B cell (primary cell): ENCODE results near the gene PDE6A. TPM values are rescaled to one million over a fixed set of nuclear protein-coding genes. Genes with fewer than 3 reads are reported as not detected.

ENCODE experiments used
- ATAC-seq: fragments of 200-7000 bp; cut with Tn5 transposase; one replicate; pipeline ENCODE4 v1.10.0; 2021; ENCODE audit warnings: low read depth, mild to moderate bottlenecking, moderate number of reproducible peaks, moderate library complexity
- CTCF ChIA-PET: fragments of 350-600 bp; sonication (Branson Sonifier 250); formaldehyde crosslinking; loops from one replicate; lab custom pipeline; 2021; ENCODE audit warnings: antibody characterized with exemption, inconsistent platforms; lab: Charles Lee
- POLR2A ChIA-PET: fragments of 350-600 bp; sonication (Branson Sonifier 250); formaldehyde crosslinking; loops from one replicate; lab custom pipeline; 2021; ENCODE audit warnings: antibody characterized with exemption; lab: Charles Lee
- DNase-seq: peaks from one replicate; pipeline ENCODE4 v3.0.0; 2013
- H2AFZ ChIP-seq: 2 replicates; pipeline ENCODE4 v1.6.1; 2012; ENCODE audit warnings: mild to moderate bottlenecking, low read depth, low read length; ENCODE audit not compliant: insufficient read depth, poor library complexity, severe bottlenecking
- H3K27ac ChIP-seq, 2 donors: 1 replicate in 1 of 2; 2 replicates in 1 of 2; pipeline ENCODE4 v1.5.1; 2012 to 2013; ENCODE audit warnings: low read length in 2 of 2, mild to moderate bottlenecking in 2 of 2, moderate library complexity in 1 of 2
- H3K27me3 ChIP-seq, 4 experiments: fragments of 200-600 bp in 1 of 4; sonication (generic) in 1 of 4; replicated peaks in 1 of 4; 1 replicate in 2 of 4; 2 replicates in 2 of 4; pipeline versions ENCODE4 v1.6.1 to v1.7.0; 2013 to 2016; ENCODE audit warnings: low read length in 3 of 4, mild to moderate bottlenecking in 2 of 4, mixed read lengths in 1 of 4, moderate library complexity in 1 of 4; ENCODE audit not compliant: insufficient read depth in 4 of 4, control insufficient read depth in 3 of 4; ENCODE audit errors: control extremely low read depth in 1 of 4
- H3K36me3 ChIP-seq, 2 experiments: replicated peaks in 1 of 2; 1 replicate in 1 of 2; 2 replicates in 1 of 2; pipeline versions ENCODE4 v1.6.1 to v1.7.1; 2013; ENCODE audit warnings: low read length in 1 of 2; ENCODE audit not compliant: insufficient read depth in 2 of 2, control insufficient read depth in 1 of 2; ENCODE audit errors: control extremely low read depth in 1 of 2, extremely low read depth in 1 of 2
- H3K4me1 ChIP-seq, 2 donors: fragments of 200-600 bp in 1 of 2; sonication (generic) in 1 of 2; 1 replicate in 1 of 2; 2 replicates in 1 of 2; pipeline versions ENCODE4 v1.5.1 to v1.6.1; 2013 to 2017; ENCODE audit warnings: low read length in 2 of 2; ENCODE audit not compliant: control insufficient read depth in 2 of 2, insufficient read depth in 2 of 2
- H3K4me2 ChIP-seq: replicated peaks from 2 replicates; pipeline ENCODE3; 2012; ENCODE audit warnings: mild to moderate bottlenecking, low read depth, low read length; ENCODE audit not compliant: poor library complexity, severe bottlenecking
- H3K4me3 ChIP-seq, 5 experiments: fragments of 200-600 bp in 1 of 5; sonication (generic) in 1 of 5; 1 replicate in 3 of 5; 2 replicates in 2 of 5; pipeline versions ENCODE4 v1.5.1 to v1.7.0; 2011 to 2016; ENCODE audit warnings: low read length in 4 of 5, mild to moderate bottlenecking in 4 of 5, low read depth in 2 of 5, control low read depth in 1 of 5, moderate library complexity in 1 of 5; ENCODE audit not compliant: insufficient read depth in 1 of 5; ENCODE audit errors: control extremely low read depth in 1 of 5, extremely low read depth in 1 of 5
- H3K79me2 ChIP-seq: fragments of 200-600 bp; sonication (generic); one replicate; pipeline ENCODE4 v1.6.0; 2016; ENCODE audit warnings: low read length; ENCODE audit not compliant: control insufficient read depth, insufficient read depth
- H3K9ac ChIP-seq: fragments of 200-600 bp; sonication (generic); 2 replicates; pipeline ENCODE4 v1.6.1; 2017; ENCODE audit warnings: mild to moderate bottlenecking, low read length, moderate library complexity
- H3K9me3 ChIP-seq, 3 donors: one replicate each; pipeline versions ENCODE4 v1.6.1 to v1.7.1; 2013; ENCODE audit warnings: low read length in 2 of 3; ENCODE audit not compliant: control insufficient read depth in 2 of 3, insufficient read depth in 1 of 3; ENCODE audit errors: control extremely low read depth in 1 of 3
- H4K20me1 ChIP-seq: 2 replicates; pipeline ENCODE4 v1.6.0; 2012; ENCODE audit warnings: mild to moderate bottlenecking, low read length; ENCODE audit not compliant: insufficient read depth, control insufficient read depth, poor library complexity, severe bottlenecking
- H3K27ac Mint-ChIP-seq: one replicate; pipeline ENCODE4 v1.8.0; 2021; ENCODE audit warnings: mixed read lengths
- H3K27me3 Mint-ChIP-seq: one replicate; pipeline ENCODE4 v1.8.0; 2021; ENCODE audit warnings: mixed read lengths
- H3K4me1 Mint-ChIP-seq: one replicate; pipeline ENCODE4 v1.8.0; 2021; ENCODE audit warnings: mixed read lengths
- H3K4me3 Mint-ChIP-seq: one replicate; pipeline ENCODE4 v1.8.0; 2021; ENCODE audit warnings: mixed read lengths
- H3K9me3 Mint-ChIP-seq: one replicate; pipeline ENCODE4 v1.8.0; 2022; ENCODE audit warnings: mixed read lengths; ENCODE audit not compliant: insufficient read depth
- CTCF ChIP-seq: fragments of 200-600 bp; IDR thresholded peaks from one replicate; pipeline ENCODE4 v1.8.0; 2022; ENCODE audit warnings: antibody characterized with exemption, mild to moderate bottlenecking
- EZH2 ChIP-seq: IDR thresholded peaks from 2 replicates; pipeline ENCODE4 v1.6.1; 2012; ENCODE audit warnings: borderline replicate concordance, low read depth, mild to moderate bottlenecking, moderate library complexity, low read length; ENCODE audit not compliant: insufficient read depth, poor library complexity, severe bottlenecking
- WGBS: methylation state at CpG from one replicate; pipeline ENCODE4 v1.1.5; 2013; ENCODE audit warnings: missing lambda C conversion rate; ENCODE audit not compliant: insufficient coverage; 5-methylcytosine and 5-hydroxymethylcytosine counted together
- intact Hi-C: fragments of 100-400 bp; cut with micrococcal nuclease; formaldehyde crosslinking; loops from one replicate; pipeline ENCODE4 v1.10.0; 2022
- polyA plus RNA-seq: library from polyadenylated mRNA; depleted of rRNA; stranded (reverse); fragments of >200 nt; gene quantifications from 2 replicates; pipeline ENCODE4 v1.2.3, GENCODE V29; 2012
- total RNA-seq, 2 donors: library from RNA; stranded (reverse); fragments of 120-200 nt in 1 of 2; gene quantifications; 1 replicate in 1 of 2; 2 replicates in 1 of 2; pipeline versions ENCODE4 v1.2.3 to v1.2.4, GENCODE V29; 2013 to 2022

The PDE6A gene
- total and polyA plus RNA-seq, 2 donors (not counting 1 experiment from before 2014, with no cell fraction given), result not detected

DNA sequence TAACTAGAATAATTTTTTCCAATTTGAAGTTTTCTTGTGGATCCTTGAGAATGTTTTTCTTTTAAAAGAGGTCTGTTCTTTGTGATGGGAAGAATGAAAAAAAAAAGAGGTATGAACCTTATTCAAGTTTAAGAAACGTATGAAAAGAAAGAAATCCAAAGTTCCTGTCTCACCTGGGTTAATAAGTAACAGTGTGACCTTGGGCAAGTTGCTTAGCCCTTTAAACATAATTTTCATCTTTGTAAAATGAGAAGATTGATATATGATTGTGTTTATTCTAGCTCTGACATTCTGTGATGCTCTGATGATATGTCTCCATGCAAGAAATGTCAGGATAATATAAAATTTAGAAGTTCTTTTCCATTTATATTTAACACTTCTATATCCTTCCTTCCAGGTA, 35.3 kb upstream of the PDE6A start:
- H3K4me3 ChIP-seq, result no peak overlapping the region
- no peak overlapping the region for H3K27ac Mint-ChIP-seq
- no peaks in the 10 kb centered on the region for H3K4me1 Mint-ChIP-seq
- ATAC-seq, result no peak
- H3K27me3 Mint-ChIP-seq, result no peaks in the 10 kb centered on the region
- no peaks in the 10 kb centered on the region for H3K4me1 ChIP-seq
- H4K20me1 ChIP-seq, result peaks cover 7% of the 10 kb centered on the region
- CTCF ChIA-PET, result interaction anchor here (1.4 kb wide), 1 partner anchor 11 kb away, joined by 8 read pairs; no protein-coding TSS in a partner anchor
- WGBS, result no CpG with 5 or more reads among the region's 1 CpG
- H3K27me3 ChIP-seq, result no peaks in the 10 kb centered on the region
- no peak overlapping the region for H3K4me2 ChIP-seq
- H3K9ac ChIP-seq, result no peak overlapping the region
- H3K36me3 ChIP-seq, result peaks cover 3 to 43% of the 10 kb centered on the region in 2 experiments
- no peak overlapping the region for H2AFZ ChIP-seq
- no peaks in the 10 kb centered on the region for H3K9me3 Mint-ChIP-seq
- TF ChIP-seq CTCF (no peak), EZH2 (no peak)
- POLR2A ChIA-PET, result no interaction called here
- H3K4me3 Mint-ChIP-seq, result no peak overlapping the region
- intact Hi-C loops, result no loop called here
- DNase-seq, result no peak
- no peaks in the 10 kb centered on the region for H3K9me3 ChIP-seq
- H3K79me2 ChIP-seq, result peaks cover 7% of the 10 kb centered on the region
- H3K27ac ChIP-seq, result no peak overlapping the region

- Histone ChIP-seq H2AFZ (no peak overlapping the region), H3K4me1 (no peaks in the 10 kb centered on the region), H3K9me3 (no peaks in the 10 kb centered on the region), H3K4me3 (no peak overlapping the region), H3K79me2 (peaks cover 11% of the 10 kb centered on the region), H3K27me3 (no peaks in the 10 kb centered on the region), H3K9ac (no peak overlapping the region), H3K27ac (no peak overlapping the region), H4K20me1 (peaks cover 7% of the 10 kb centered on the region), H3K4me2 (no peak overlapping the region), H3K36me3 (peaks cover 2 to 30% of the 10 kb centered on the region in 2 experiments)
- intact Hi-C loops, result no loop called here
- DNase-seq, result no peak
- no peaks in the 10 kb centered on the region for H3K4me1 Mint-ChIP-seq
- ATAC-seq, result no peak
- ChIA-PET POLR2A (no interaction called here), CTCF (no interaction called here)
- 100% methylated on average over 1 of the region's 2 CpGs for WGBS
- no peaks in the 10 kb centered on the region for H3K9me3 Mint-ChIP-seq
- H3K27me3 Mint-ChIP-seq, result no peaks in the 10 kb centered on the region
- H3K27ac Mint-ChIP-seq, result no peak overlapping the region
- no peak overlapping the region for H3K4me3 Mint-ChIP-seq
- no peak for TF ChIP-seq CTCF
- TF ChIP-seq EZH2, result no peak
Measured at GRCh38 chr5:149975409-149975808, 30.8 kb upstream of the PDE6A start.
